ENCODE results near the gene XRCC6. TPM values are rescaled to one million over a fixed set of nuclear protein-coding genes. Genes with fewer than 3 reads are reported as not detected.
A peak's percentile ranks its signal among the peaks of the same experiment; 100 is the strongest.

Gene XRCC6
- total and polyA plus RNA-seq, 2 of the 13 experiments (the other 11 are each of a cell fraction or from before 2014, with no cell fraction given) = 124 to 625 TPM

DNA sequence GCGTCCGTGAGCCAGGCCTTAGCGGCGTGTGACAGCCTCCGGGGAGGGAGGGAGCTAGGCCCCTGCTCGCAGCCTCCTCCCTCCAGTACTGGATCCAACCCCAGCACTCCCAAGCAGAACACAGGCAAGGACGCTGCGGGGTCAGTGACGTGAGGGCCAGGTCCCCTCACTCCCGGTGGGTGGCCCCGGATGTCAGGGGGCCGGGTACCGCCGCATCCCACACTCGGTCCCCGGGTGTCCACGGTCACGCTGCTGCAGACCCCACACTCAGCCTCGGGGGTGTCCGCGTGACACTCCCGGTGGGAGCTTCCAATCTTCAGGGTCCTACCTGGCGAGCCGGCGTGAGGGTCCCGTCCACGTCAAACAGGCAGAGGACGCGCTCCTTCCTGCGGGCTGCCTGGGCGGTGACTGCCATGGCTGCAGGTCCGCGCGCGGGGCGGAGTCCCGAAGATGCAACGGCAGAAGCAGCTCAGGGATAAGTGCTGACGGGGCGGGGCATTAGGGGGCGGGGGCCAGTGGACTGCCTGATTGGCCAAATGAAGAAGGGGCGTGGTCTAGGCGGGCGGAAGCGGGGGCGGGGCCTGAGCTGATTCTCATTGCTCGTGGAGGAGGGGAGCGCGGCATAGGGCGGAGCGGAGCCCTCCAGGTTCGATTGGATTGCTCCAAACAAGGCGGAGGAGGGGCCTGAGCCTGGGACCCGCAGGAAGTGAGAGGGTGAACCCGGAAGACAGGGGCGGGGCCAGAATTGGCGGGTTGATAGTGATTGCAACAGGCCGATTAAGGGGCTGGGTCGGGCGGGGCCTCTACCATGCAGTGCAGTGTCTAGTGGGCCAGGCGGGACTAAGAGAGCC lies 31.5 kb upstream of the XRCC6 start, which contains the start of gene PMM1 (continued):
- TF ChIP-seq, protein P1, sequence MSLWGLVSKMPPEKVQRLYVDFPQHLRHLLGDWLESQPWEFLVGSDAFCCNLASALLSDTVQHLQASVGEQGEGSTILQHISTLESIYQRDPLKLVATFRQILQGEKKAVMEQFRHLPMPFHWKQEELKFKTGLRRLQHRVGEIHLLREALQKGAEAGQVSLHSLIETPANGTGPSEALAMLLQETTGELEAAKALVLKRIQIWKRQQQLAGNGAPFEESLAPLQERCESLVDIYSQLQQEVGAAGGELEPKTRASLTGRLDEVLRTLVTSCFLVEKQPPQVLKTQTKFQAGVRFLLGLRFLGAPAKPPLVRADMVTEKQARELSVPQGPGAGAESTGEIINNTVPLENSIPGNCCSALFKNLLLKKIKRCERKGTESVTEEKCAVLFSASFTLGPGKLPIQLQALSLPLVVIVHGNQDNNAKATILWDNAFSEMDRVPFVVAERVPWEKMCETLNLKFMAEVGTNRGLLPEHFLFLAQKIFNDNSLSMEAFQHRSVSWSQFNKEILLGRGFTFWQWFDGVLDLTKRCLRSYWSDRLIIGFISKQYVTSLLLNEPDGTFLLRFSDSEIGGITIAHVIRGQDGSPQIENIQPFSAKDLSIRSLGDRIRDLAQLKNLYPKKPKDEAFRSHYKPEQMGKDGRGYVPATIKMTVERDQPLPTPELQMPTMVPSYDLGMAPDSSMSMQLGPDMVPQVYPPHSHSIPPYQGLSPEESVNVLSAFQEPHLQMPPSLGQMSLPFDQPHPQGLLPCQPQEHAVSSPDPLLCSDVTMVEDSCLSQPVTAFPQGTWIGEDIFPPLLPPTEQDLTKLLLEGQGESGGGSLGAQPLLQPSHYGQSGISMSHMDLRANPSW (CRISPR knock-in tag; IDR thresholded peaks at IDR 0.05; ENCODE audit: borderline replicate concordance) = no peak
- no peak for TF ChIP-seq BORCS8-MEF2B (CRISPR knock-in tag; IDR thresholded peaks at IDR 0.05)
- TF ChIP-seq PAF1 (CRISPR knock-in tag; IDR thresholded peaks at IDR 0.05) = no peak
- TF ChIP-seq ZNF768 (CRISPR knock-in tag; IDR thresholded peaks at IDR 0.05) = 0 out of 2 replicates have a peak, but pooled peaks have one; percentile 14
- TF ChIP-seq, protein P2, sequence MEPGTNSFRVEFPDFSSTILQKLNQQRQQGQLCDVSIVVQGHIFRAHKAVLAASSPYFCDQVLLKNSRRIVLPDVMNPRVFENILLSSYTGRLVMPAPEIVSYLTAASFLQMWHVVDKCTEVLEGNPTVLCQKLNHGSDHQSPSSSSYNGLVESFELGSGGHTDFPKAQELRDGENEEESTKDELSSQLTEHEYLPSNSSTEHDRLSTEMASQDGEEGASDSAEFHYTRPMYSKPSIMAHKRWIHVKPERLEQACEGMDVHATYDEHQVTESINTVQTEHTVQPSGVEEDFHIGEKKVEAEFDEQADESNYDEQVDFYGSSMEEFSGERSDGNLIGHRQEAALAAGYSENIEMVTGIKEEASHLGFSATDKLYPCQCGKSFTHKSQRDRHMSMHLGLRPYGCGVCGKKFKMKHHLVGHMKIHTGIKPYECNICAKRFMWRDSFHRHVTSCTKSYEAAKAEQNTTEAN (CRISPR knock-in tag; conservative IDR thresholded peaks at IDR 0.05) = no peak
- TF ChIP-seq, protein P3, sequence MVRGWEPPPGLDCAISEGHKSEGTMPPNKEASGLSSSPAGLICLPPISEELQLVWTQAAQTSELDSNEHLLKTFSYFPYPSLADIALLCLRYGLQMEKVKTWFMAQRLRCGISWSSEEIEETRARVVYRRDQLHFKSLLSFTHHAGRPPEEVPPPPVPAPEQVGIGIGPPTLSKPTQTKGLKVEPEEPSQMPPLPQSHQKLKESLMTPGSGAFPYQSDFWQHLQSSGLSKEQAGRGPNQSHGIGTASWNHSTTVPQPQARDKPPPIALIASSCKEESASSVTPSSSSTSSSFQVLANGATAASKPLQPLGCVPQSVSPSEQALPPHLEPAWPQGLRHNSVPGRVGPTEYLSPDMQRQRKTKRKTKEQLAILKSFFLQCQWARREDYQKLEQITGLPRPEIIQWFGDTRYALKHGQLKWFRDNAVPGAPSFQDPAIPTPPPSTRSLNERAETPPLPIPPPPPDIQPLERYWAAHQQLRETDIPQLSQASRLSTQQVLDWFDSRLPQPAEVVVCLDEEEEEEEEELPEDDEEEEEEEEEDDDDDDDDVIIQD (CRISPR knock-in tag; IDR thresholded peaks at IDR 0.05; ENCODE audit: low read depth) = no peak; the same call in 1 of the 2 replicates
- 0 out of 2 replicates have a peak, but pooled peaks have one; percentile 4 for TF ChIP-seq TMF1 (CRISPR knock-in tag; IDR thresholded peaks at IDR 0.05; ENCODE audit: low read depth)
- TF ChIP-seq, protein P4, sequence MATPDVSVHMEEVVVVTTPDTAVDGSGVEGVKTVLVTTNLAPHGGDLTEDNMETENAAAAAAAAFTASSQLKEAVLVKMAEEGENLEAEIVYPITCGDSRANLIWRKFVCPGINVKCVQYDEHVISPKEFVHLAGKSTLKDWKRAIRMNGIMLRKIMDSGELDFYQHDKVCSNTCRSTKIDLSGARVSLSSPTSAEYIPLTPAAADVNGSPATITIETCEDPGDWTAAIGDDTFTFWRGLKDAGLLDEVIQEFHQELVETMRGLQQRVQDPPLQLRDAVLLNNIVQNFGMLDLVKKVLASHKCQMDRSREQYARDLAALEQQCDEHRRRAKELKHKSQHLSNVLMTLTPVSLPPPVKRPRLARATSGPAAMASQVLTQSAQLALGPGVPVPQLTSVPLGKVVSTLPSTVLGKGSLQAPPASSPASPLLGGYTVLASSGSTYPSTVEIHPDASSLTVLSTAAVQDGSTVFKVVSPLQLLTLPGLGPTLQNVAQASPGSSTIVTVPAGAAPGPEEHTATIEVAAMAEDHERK (CRISPR knock-in tag; IDR thresholded peaks at IDR 0.05; ENCODE audit: low read depth) = no peak
- TF ChIP-seq, protein P5, sequence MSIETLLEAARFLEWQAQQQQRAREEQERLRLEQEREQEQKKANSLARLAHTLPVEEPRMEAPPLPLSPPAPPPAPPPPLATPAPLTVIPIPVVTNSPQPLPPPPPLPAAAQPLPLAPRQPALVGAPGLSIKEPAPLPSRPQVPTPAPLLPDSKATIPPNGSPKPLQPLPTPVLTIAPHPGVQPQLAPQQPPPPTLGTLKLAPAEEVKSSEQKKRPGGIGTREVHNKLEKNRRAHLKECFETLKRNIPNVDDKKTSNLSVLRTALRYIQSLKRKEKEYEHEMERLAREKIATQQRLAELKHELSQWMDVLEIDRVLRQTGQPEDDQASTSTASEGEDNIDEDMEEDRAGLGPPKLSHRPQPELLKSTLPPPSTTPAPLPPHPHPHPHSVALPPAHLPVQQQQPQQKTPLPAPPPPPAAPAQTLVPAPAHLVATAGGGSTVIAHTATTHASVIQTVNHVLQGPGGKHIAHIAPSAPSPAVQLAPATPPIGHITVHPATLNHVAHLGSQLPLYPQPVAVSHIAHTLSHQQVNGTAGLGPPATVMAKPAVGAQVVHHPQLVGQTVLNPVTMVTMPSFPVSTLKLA (IDR thresholded peaks at IDR 0.05) = 0 out of 2 replicates have a peak, but pooled peaks have one; percentile 19
- TF ChIP-seq, protein P6, sequence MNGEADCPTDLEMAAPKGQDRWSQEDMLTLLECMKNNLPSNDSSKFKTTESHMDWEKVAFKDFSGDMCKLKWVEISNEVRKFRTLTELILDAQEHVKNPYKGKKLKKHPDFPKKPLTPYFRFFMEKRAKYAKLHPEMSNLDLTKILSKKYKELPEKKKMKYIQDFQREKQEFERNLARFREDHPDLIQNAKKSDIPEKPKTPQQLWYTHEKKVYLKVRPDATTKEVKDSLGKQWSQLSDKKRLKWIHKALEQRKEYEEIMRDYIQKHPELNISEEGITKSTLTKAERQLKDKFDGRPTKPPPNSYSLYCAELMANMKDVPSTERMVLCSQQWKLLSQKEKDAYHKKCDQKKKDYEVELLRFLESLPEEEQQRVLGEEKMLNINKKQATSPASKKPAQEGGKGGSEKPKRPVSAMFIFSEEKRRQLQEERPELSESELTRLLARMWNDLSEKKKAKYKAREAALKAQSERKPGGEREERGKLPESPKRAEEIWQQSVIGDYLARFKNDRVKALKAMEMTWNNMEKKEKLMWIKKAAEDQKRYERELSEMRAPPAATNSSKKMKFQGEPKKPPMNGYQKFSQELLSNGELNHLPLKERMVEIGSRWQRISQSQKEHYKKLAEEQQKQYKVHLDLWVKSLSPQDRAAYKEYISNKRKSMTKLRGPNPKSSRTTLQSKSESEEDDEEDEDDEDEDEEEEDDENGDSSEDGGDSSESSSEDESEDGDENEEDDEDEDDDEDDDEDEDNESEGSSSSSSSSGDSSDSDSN (CRISPR knock-in tag; IDR thresholded peaks at IDR 0.05) = peak; percentile 60; the same call in 1 of the 2 replicates
- TF ChIP-seq NKX3-1 (CRISPR knock-in tag; IDR thresholded peaks at IDR 0.05) = no peak
- TF ChIP-seq SMAD3 (CRISPR knock-in tag; IDR thresholded peaks at IDR 0.05) = no peak
- no peak for TF ChIP-seq ZFP36L2 (CRISPR knock-in tag; IDR thresholded peaks at IDR 0.05)
- TF ChIP-seq CHD2 (IDR thresholded peaks at IDR 0.05; ENCODE audit: low read depth, low read length) = no peak; the same call in 1 of the 2 replicates
- TF ChIP-seq MAFK (conservative IDR thresholded peaks at IDR 0.05 in 1 of 2, IDR thresholded peaks at IDR 0.05 in 1 of 2; ENCODE audit: low read length in 2 of 2) = peak; percentile 47 to 71
- TF ChIP-seq SALL2 (CRISPR knock-in tag; IDR thresholded peaks at IDR 0.05) = 0 out of 2 replicates have a peak, but pooled peaks have one; percentile 15
- TF ChIP-seq ZNF282 (IDR thresholded peaks at IDR 0.05; ENCODE audit: partially characterized antibody) = no peak
